B cell (primary cell): ENCODE data around the gene SLC30A1. TPM values are rescaled to one million over a fixed set of nuclear protein-coding genes. Genes with fewer than 3 reads are reported as not detected.
A peak's percentile ranks its signal among the peaks of the same experiment; 100 is the strongest.

ENCODE experiments used
- ATAC-seq: fragments of 200-7000 bp; cut with Tn5 transposase; one replicate; pipeline ENCODE4 v1.10.0; 2021; ENCODE audit warnings: low read depth, mild to moderate bottlenecking, moderate number of reproducible peaks, moderate library complexity
- CTCF ChIA-PET: fragments of 350-600 bp; sonication (Branson Sonifier 250); formaldehyde crosslinking; loops from one replicate; lab custom pipeline; 2021; ENCODE audit warnings: antibody characterized with exemption, inconsistent platforms; lab: Charles Lee
- POLR2A ChIA-PET: fragments of 350-600 bp; sonication (Branson Sonifier 250); formaldehyde crosslinking; loops from one replicate; lab custom pipeline; 2021; ENCODE audit warnings: antibody characterized with exemption; lab: Charles Lee
- DNase-seq: peaks from one replicate; pipeline ENCODE4 v3.0.0; 2013
- H2AFZ ChIP-seq: 2 replicates; pipeline ENCODE4 v1.6.1; 2012; ENCODE audit warnings: mild to moderate bottlenecking, low read depth, low read length; ENCODE audit not compliant: insufficient read depth, poor library complexity, severe bottlenecking
- H3K27ac ChIP-seq, 2 donors: 1 replicate in 1 of 2; 2 replicates in 1 of 2; pipeline ENCODE4 v1.5.1; 2012 to 2013; ENCODE audit warnings: low read length in 2 of 2, mild to moderate bottlenecking in 2 of 2, moderate library complexity in 1 of 2
- H3K27me3 ChIP-seq, 4 experiments: fragments of 200-600 bp in 1 of 4; sonication (generic) in 1 of 4; replicated peaks in 1 of 4; 1 replicate in 2 of 4; 2 replicates in 2 of 4; pipeline versions ENCODE4 v1.6.1 to v1.7.0; 2013 to 2016; ENCODE audit warnings: low read length in 3 of 4, mild to moderate bottlenecking in 2 of 4, mixed read lengths in 1 of 4, moderate library complexity in 1 of 4; ENCODE audit not compliant: insufficient read depth in 4 of 4, control insufficient read depth in 3 of 4; ENCODE audit errors: control extremely low read depth in 1 of 4
- H3K36me3 ChIP-seq, 2 experiments: replicated peaks in 1 of 2; 1 replicate in 1 of 2; 2 replicates in 1 of 2; pipeline versions ENCODE4 v1.6.1 to v1.7.1; 2013; ENCODE audit warnings: low read length in 1 of 2; ENCODE audit not compliant: insufficient read depth in 2 of 2, control insufficient read depth in 1 of 2; ENCODE audit errors: control extremely low read depth in 1 of 2, extremely low read depth in 1 of 2
- H3K4me1 ChIP-seq, 2 donors: fragments of 200-600 bp in 1 of 2; sonication (generic) in 1 of 2; 1 replicate in 1 of 2; 2 replicates in 1 of 2; pipeline versions ENCODE4 v1.5.1 to v1.6.1; 2013 to 2017; ENCODE audit warnings: low read length in 2 of 2; ENCODE audit not compliant: control insufficient read depth in 2 of 2, insufficient read depth in 2 of 2
- H3K4me2 ChIP-seq: replicated peaks from 2 replicates; pipeline ENCODE3; 2012; ENCODE audit warnings: mild to moderate bottlenecking, low read depth, low read length; ENCODE audit not compliant: poor library complexity, severe bottlenecking
- H3K4me3 ChIP-seq, 5 experiments: fragments of 200-600 bp in 1 of 5; sonication (generic) in 1 of 5; 1 replicate in 3 of 5; 2 replicates in 2 of 5; pipeline versions ENCODE4 v1.5.1 to v1.7.0; 2011 to 2016; ENCODE audit warnings: low read length in 4 of 5, mild to moderate bottlenecking in 4 of 5, low read depth in 2 of 5, control low read depth in 1 of 5, moderate library complexity in 1 of 5; ENCODE audit not compliant: insufficient read depth in 1 of 5; ENCODE audit errors: control extremely low read depth in 1 of 5, extremely low read depth in 1 of 5
- H3K79me2 ChIP-seq: fragments of 200-600 bp; sonication (generic); one replicate; pipeline ENCODE4 v1.6.0; 2016; ENCODE audit warnings: low read length; ENCODE audit not compliant: control insufficient read depth, insufficient read depth
- H3K9ac ChIP-seq: fragments of 200-600 bp; sonication (generic); 2 replicates; pipeline ENCODE4 v1.6.1; 2017; ENCODE audit warnings: mild to moderate bottlenecking, low read length, moderate library complexity
- H3K9me3 ChIP-seq, 3 donors: one replicate each; pipeline versions ENCODE4 v1.6.1 to v1.7.1; 2013; ENCODE audit warnings: low read length in 2 of 3; ENCODE audit not compliant: control insufficient read depth in 2 of 3, insufficient read depth in 1 of 3; ENCODE audit errors: control extremely low read depth in 1 of 3
- H4K20me1 ChIP-seq: 2 replicates; pipeline ENCODE4 v1.6.0; 2012; ENCODE audit warnings: mild to moderate bottlenecking, low read length; ENCODE audit not compliant: insufficient read depth, control insufficient read depth, poor library complexity, severe bottlenecking
- H3K27ac Mint-ChIP-seq: one replicate; pipeline ENCODE4 v1.8.0; 2021; ENCODE audit warnings: mixed read lengths
- H3K27me3 Mint-ChIP-seq: one replicate; pipeline ENCODE4 v1.8.0; 2021; ENCODE audit warnings: mixed read lengths
- H3K4me1 Mint-ChIP-seq: one replicate; pipeline ENCODE4 v1.8.0; 2021; ENCODE audit warnings: mixed read lengths
- H3K4me3 Mint-ChIP-seq: one replicate; pipeline ENCODE4 v1.8.0; 2021; ENCODE audit warnings: mixed read lengths
- H3K9me3 Mint-ChIP-seq: one replicate; pipeline ENCODE4 v1.8.0; 2022; ENCODE audit warnings: mixed read lengths; ENCODE audit not compliant: insufficient read depth
- CTCF ChIP-seq: fragments of 200-600 bp; IDR thresholded peaks from one replicate; pipeline ENCODE4 v1.8.0; 2022; ENCODE audit warnings: antibody characterized with exemption, mild to moderate bottlenecking
- EZH2 ChIP-seq: IDR thresholded peaks from 2 replicates; pipeline ENCODE4 v1.6.1; 2012; ENCODE audit warnings: borderline replicate concordance, low read depth, mild to moderate bottlenecking, moderate library complexity, low read length; ENCODE audit not compliant: insufficient read depth, poor library complexity, severe bottlenecking
- WGBS: methylation state at CpG from one replicate; pipeline ENCODE4 v1.1.5; 2013; ENCODE audit warnings: missing lambda C conversion rate; ENCODE audit not compliant: insufficient coverage; 5-methylcytosine and 5-hydroxymethylcytosine counted together
- intact Hi-C: fragments of 100-400 bp; cut with micrococcal nuclease; formaldehyde crosslinking; loops from one replicate; pipeline ENCODE4 v1.10.0; 2022
- polyA minus RNA-seq: library from RNA; depleted of rRNA, polyadenylated mRNA; stranded (reverse); fragments of >200 nt; gene quantifications from 2 replicates; pipeline ENCODE4 v1.2.3, GENCODE V29; 2012
- polyA plus RNA-seq: library from polyadenylated mRNA; depleted of rRNA; stranded (reverse); fragments of >200 nt; gene quantifications from 2 replicates; pipeline ENCODE4 v1.2.3, GENCODE V29; 2012
- total RNA-seq, 2 donors: library from RNA; stranded (reverse); fragments of 120-200 nt in 1 of 2; gene quantifications; 1 replicate in 1 of 2; 2 replicates in 1 of 2; pipeline versions ENCODE4 v1.2.3 to v1.2.4, GENCODE V29; 2013 to 2022

Gene SLC30A1
- total RNA-seq (12.2 and 12.3 TPM in 2 replicates), polyA plus RNA-seq (1.7 and 2.0 TPM in 2 replicates), polyA minus RNA-seq (3.3 and 3.9 TPM in 2 replicates)
- 5.2 TPM for total RNA-seq (2013)

- POLR2A ChIA-PET = interaction anchor here (2.7 kb wide), 1 partner anchor 28 kb away, joined by 14 read pairs; no protein-coding TSS in a partner anchor
- ATAC-seq = peak; percentile 87
Observed at GRCh38 chr1:211578640-211579439, at the start of gene SLC30A1. SLC30A1 (minus strand) TSS chr1:211579161; CDS start chr1:211578612, 549 bp downstream.

More at GRCh38 chr1:211578640-211579439, at the start of gene SLC30A1:
- H3K27me3 Mint-ChIP-seq = no peaks in the 10 kb centered on the region
- H3K9ac ChIP-seq = peak within 1 kb of the TSS; percentile 85
- H3K4me1 ChIP-seq = peaks cover 25 to 26% of the 10 kb centered on the region in 2 donors
- H4K20me1 ChIP-seq = no peaks in the 10 kb centered on the region
- peak within 1 kb of the TSS in 1 of 2 donors; percentile 77 for H3K27ac ChIP-seq
- H3K9me3 Mint-ChIP-seq = no peaks in the 10 kb centered on the region
- intact Hi-C loops = loop anchor here (1.0 to 10.0 kb wide), 11 partner anchors 27 to 1436 kb away; partner anchors contain the start of genes ANGEL2, LPGAT1, NEK2 and PACC1
- H3K27me3 ChIP-seq = no peaks in the 10 kb centered on the region
- H3K4me3 Mint-ChIP-seq = peak within 1 kb of the TSS; percentile 99
- H3K27ac Mint-ChIP-seq = peak within 1 kb of the TSS; percentile 94
- peak within 1 kb of the TSS; percentile 89 for H2AFZ ChIP-seq
- peak within 1 kb of the TSS; percentile 99 for H3K4me2 ChIP-seq
- no peaks in the 10 kb centered on the region for H3K9me3 ChIP-seq
- under 1% methylated on average over 97 of the region's 98 CpGs for WGBS
- peaks cover 3 to 12% of the 10 kb centered on the region in 2 experiments for H3K36me3 ChIP-seq
- peaks cover 28% of the 10 kb centered on the region for H3K79me2 ChIP-seq
- H3K4me3 ChIP-seq = peak within 1 kb of the TSS; percentile 66 to 92 (median 77)
- CTCF ChIA-PET = interaction anchor here (0.9 to 2.7 kb wide), 18 partner anchors 26 to 457 kb away, joined by 3 to 12 read pairs (median 4); partner anchors contain the start of genes DTL, INTS7 and NEK2
- no peak for TF ChIP-seq CTCF
- no peak for TF ChIP-seq EZH2
- peak; percentile 99 for DNase-seq
- H3K4me1 Mint-ChIP-seq = peaks cover 38% of the 10 kb centered on the region
